ENCODE results near the gene DBN1. TPM values are rescaled to one million over a fixed set of nuclear protein-coding genes. Genes with fewer than 3 reads are reported as not detected.

Gene DBN1
- total and polyA plus RNA-seq, 9 of the 15 experiments (the other 6 are each of a cell fraction or from before 2014, with no cell fraction given), result 0.25 to 87.2 (median 27.9) TPM

GRCh38 chr5:177496727-177497291, 23.4 kb upstream of the DBN1 start (continued):
- TF ChIP-seq ATF6 (CRISPR knock-in tag; IDR thresholded peaks at IDR 0.05) (no peak), MAZ (CRISPR knock-in tag; conservative IDR thresholded peaks at IDR 0.05 in 1 of 2, IDR thresholded peaks at IDR 0.05 in 1 of 2) (peak; percentile 17 to 78), KDM5B (IDR thresholded peaks at IDR 0.05; ENCODE audit: insufficient replicate concordance, low read depth, low read length) (peak; percentile 69), ELF2 (CRISPR knock-in tag; IDR thresholded peaks at IDR 0.05) (0 out of 2 replicates have a peak, but pooled peaks have one; percentile 15), KAT7 (CRISPR knock-in tag; IDR thresholded peaks at IDR 0.05; ENCODE audit: borderline replicate concordance) (no peak; the same call in 1 of the 2 replicates), CHD1 (IDR thresholded peaks at IDR 0.05; ENCODE audit: low read length) (peak; percentile 93), MYC (IDR thresholded peaks at IDR 0.05; ENCODE audit: low read depth, low read length) (peak; percentile 57; the same call in 1 of the 2 replicates), MYC (CRISPR knock-in tag; IDR thresholded peaks at IDR 0.05; ENCODE audit: borderline replicate concordance, low read depth) (no peak), POLR2AphosphoS5 (IDR thresholded peaks at IDR 0.05; ENCODE audit: control insufficient read depth, insufficient read depth, low read depth, low read length) (peak; percentile 71), CREM (IDR thresholded peaks at IDR 0.05; ENCODE audit: low read depth) (peak; percentile 22; the same call in 1 of the 2 replicates), ZBED1 (IDR thresholded peaks at IDR 0.05) (peak; percentile 25; the same call in 1 of the 2 replicates), CEBPG (CRISPR knock-in tag; IDR thresholded peaks at IDR 0.05) (peak; percentile 34; the same call in 1 of the 2 replicates), CEBPG (tag; conservative IDR thresholded peaks at IDR 0.05 in 1 of 2, IDR thresholded peaks at IDR 0.05 in 1 of 2) (no peak), ZNF740 (CRISPR knock-in tag; IDR thresholded peaks at IDR 0.05) (no peak), ZNF740 (tag; IDR thresholded peaks at IDR 0.05) (peak in 1 of 2 experiments; percentile 67; a peak in 1 of 4 replicates), MLX (CRISPR knock-in tag; conservative IDR thresholded peaks at IDR 0.05) (no peak)

Data from K562 (cell line).